A549 (cell line): Measurements from ENCODE around the gene GPLD1.

ENCODE experiments used
- BHLHE40 ChIP-seq: IDR thresholded peaks from 2 replicates; pipeline ENCODE4 v1.6.1; 2012; ENCODE audit warnings: low read depth, low read length, inconsistent platforms
- CBX2 ChIP-seq: fragments of 200-600 bp; sonication (generic); IDR thresholded peaks from 2 replicates; pipeline ENCODE4 v1.6.1; 2016; ENCODE audit warnings: low read depth, mild to moderate bottlenecking, borderline replicate concordance
- CHD4 ChIP-seq: fragments of 200-600 bp; sonication (generic); IDR thresholded peaks from 2 replicates; pipeline ENCODE4 v1.6.1; 2016; ENCODE audit warnings: antibody characterized with exemption, mild to moderate bottlenecking, borderline replicate concordance
- CTCF ChIP-seq: fragments of >200 bp; sonication (Bioruptor Twin); formaldehyde crosslinking; IDR thresholded peaks from 3 replicates; pipeline ENCODE4 v1.5.1; 2016
- E2F6 ChIP-seq: IDR thresholded peaks from 2 replicates; pipeline ENCODE4 v1.6.1; 2012; ENCODE audit warnings: low read depth, borderline replicate concordance
- ELK1 ChIP-seq: fragments of 150-350 bp; IDR thresholded peaks from 2 replicates; pipeline ENCODE4 v1.6.1; 2014; ENCODE audit warnings: low read depth, mild to moderate bottlenecking, low read length
- GATA3 ChIP-seq: IDR thresholded peaks from 2 replicates; pipeline ENCODE4 v1.6.1; 2012; ENCODE audit warnings: borderline replicate concordance
- KDM5A ChIP-seq: fragments of 200-600 bp; sonication (generic); IDR thresholded peaks from 2 replicates; pipeline ENCODE4 v1.6.1; 2016; ENCODE audit warnings: antibody characterized with exemption, mild to moderate bottlenecking
- MAX ChIP-seq: IDR thresholded peaks from 2 replicates; pipeline ENCODE4 v1.6.1; 2012
- NR3C1 ChIP-seq: fragments of >200 bp; sonication (Bioruptor Twin); formaldehyde crosslinking; IDR thresholded peaks from 3 replicates; pipeline ENCODE4 v1.6.1; 2017
- POLR2A ChIP-seq: IDR thresholded peaks from 2 replicates; pipeline ENCODE4 v1.6.1; 2012; ENCODE audit warnings: mild to moderate bottlenecking, low read length
- REST ChIP-seq: fragments of 200-600 bp; sonication (generic); IDR thresholded peaks from 2 replicates; pipeline ENCODE4 v1.6.1; 2016; ENCODE audit warnings: antibody characterized with exemption, mild to moderate bottlenecking, moderate library complexity
- USF2 ChIP-seq: fragments of 450-650 bp; IDR thresholded peaks from 2 replicates; pipeline ENCODE4 v1.6.1; 2014; ENCODE audit warnings: antibody characterized with exemption
- ZC3H11A ChIP-seq: fragments of 450-650 bp; IDR thresholded peaks from 2 replicates; pipeline ENCODE4 v1.6.1; 2014; ENCODE audit warnings: antibody characterized with exemption, mild to moderate bottlenecking

- TF ChIP-seq CTCF (no peak), MAX (no peak), CHD4 (no peak), GATA3 (no peak), CBX2 (no peak), NR3C1 (no peak), E2F6 (no peak), ELK1 (no peak), POLR2A (no peak), USF2 (no peak), BHLHE40 (no peak), REST (no peak), ZC3H11A (no peak), KDM5A (no peak)
These were observed 42.7 kb downstream of the GPLD1 start for GRCh38 chr6:24446670-24447069.
